HepG2 (cell line): ENCODE results near the gene BAIAP2L2. TPM values are rescaled to one million over a fixed set of nuclear protein-coding genes. Genes with fewer than 3 reads are reported as not detected.

Experiments
- ATAC-seq: fragments of 200-7000 bp; cut with Tn5 transposase; 3 replicates; pipeline ENCODE4 v1.9.1; 2020; ENCODE audit warnings: mild to moderate bottlenecking, moderate library complexity
- BruUV-seq: library from RNA; stranded (reverse); fragments of 400-500 nt; replicated peaks from 2 replicates; lab custom pipeline; 2021; lab: Mats Ljungman, UMichigan
- CTCF ChIA-PET: fragments of 300-600 bp; formaldehyde crosslinking; extraction: SDS; loops from one replicate; lab custom pipeline; 2021; ENCODE audit warnings: low total read pairs, inconsistent platforms, low intra/inter-chr PET ratio; lab: Yijun Ruan, JAX
- POLR2A ChIA-PET: fragments of 350-600 bp; sonication (Branson Sonifier 250); formaldehyde crosslinking; loops from one replicate; lab custom pipeline; 2020; ENCODE audit warnings: antibody characterized with exemption, inconsistent platforms; lab: Yijun Ruan, JAX
- DNase-seq: peaks from one replicate; pipeline ENCODE4 v3.0.0-alpha.2; 2015; ENCODE audit warnings: low spot score
- FAIRE-seq: peaks from 3 replicates; lab custom pipeline; 2011; peaks lifted over from hg19 to GRCh38; lab: Jason Lieb, UNC
- H2AFZ ChIP-seq: one replicate; pipeline ENCODE4 v1.6.1; 2011; ENCODE audit warnings: low read length, inconsistent platforms
- H3K27ac ChIP-seq: fragments of 300-600 bp; 3 replicates; pipeline ENCODE4 v1.8.0; 2011; ENCODE audit warnings: mixed run types, mild to moderate bottlenecking, mixed read lengths, low read length, inconsistent platforms; ENCODE audit not compliant: insufficient read depth; ENCODE audit errors: extremely low read length
- H3K27me3 ChIP-seq, 2 experiments: fragments of 200-600 bp in 1 of 2; 2 replicates in 1 of 2; 3 replicates in 1 of 2; pipeline versions ENCODE4 v1.6.0 to v1.8.0; 2011; ENCODE audit warnings: low read length in 2 of 2, mild to moderate bottlenecking in 2 of 2, moderate library complexity in 2 of 2, inconsistent platforms in 1 of 2; ENCODE audit not compliant: insufficient read depth in 2 of 2, control insufficient read depth in 1 of 2
- H3K36me3 ChIP-seq, 2 experiments: fragments of 200-600 bp in 1 of 2; replicated peaks in 1 of 2; 2 replicates in 1 of 2; 3 replicates in 1 of 2; pipeline versions ENCODE4 v1.5.1 to v1.8.0; 2011; ENCODE audit warnings: low read length in 2 of 2, inconsistent platforms in 1 of 2; ENCODE audit not compliant: insufficient read depth in 2 of 2, control insufficient read depth in 1 of 2
- H3K4me1 ChIP-seq: 2 replicates; pipeline ENCODE4 v1.5.1; 2012; ENCODE audit warnings: low read length, inconsistent platforms; ENCODE audit not compliant: insufficient read depth
- H3K4me2 ChIP-seq: 2 replicates; pipeline ENCODE4 v1.6.0; 2011; ENCODE audit warnings: low read depth, low read length, inconsistent platforms
- H3K4me3 ChIP-seq, 3 experiments: fragments of 200-600 bp in 1 of 3; sonication (generic), shearing (Covaris generic) in 1 of 3; replicated peaks in 1 of 3; 2 replicates each; pipeline ENCODE4 v1.5.1; 2011 to 2016; ENCODE audit warnings: low read length in 3 of 3, inconsistent platforms in 2 of 3, low read depth in 2 of 3, mild to moderate bottlenecking in 2 of 3, control low read depth in 1 of 3, mixed read lengths in 1 of 3; ENCODE audit not compliant: insufficient read depth in 1 of 3
- H3K79me2 ChIP-seq: one replicate; pipeline ENCODE4 v1.6.1; 2011; ENCODE audit warnings: low read length, inconsistent platforms; ENCODE audit not compliant: insufficient read depth
- H3K9ac ChIP-seq: 2 replicates; pipeline ENCODE4 v1.6.0; 2011; ENCODE audit warnings: mild to moderate bottlenecking, low read depth, low read length, inconsistent platforms; ENCODE audit not compliant: insufficient read depth
- H3K9me3 ChIP-seq: 2 replicates; pipeline ENCODE4 v1.5.1; 2012; ENCODE audit warnings: mild to moderate bottlenecking, low read length
- H4K20me1 ChIP-seq: 2 replicates; pipeline ENCODE4 v1.6.0; 2011; ENCODE audit warnings: inconsistent platforms, mild to moderate bottlenecking, low read length, moderate library complexity; ENCODE audit not compliant: insufficient read depth
- AGO2 ChIP-seq: fragments of 200-400 bp; formaldehyde crosslinking; optimal IDR thresholded peaks from 2 replicates; pipeline ENCODE3; 2017; ENCODE audit warnings: mild to moderate bottlenecking, low read depth, low read length, moderate library complexity
- CHD2 ChIP-seq: IDR thresholded peaks from 2 replicates; pipeline ENCODE4 v1.6.1; 2011; ENCODE audit warnings: low read depth, low read length, improper control_type of control experiment
- JARID2 ChIP-seq: sonication (generic); formaldehyde crosslinking; IDR thresholded peaks from 2 replicates; pipeline ENCODE4 v1.8.1; 2023; ENCODE audit warnings: missing genetic modification reagents, inconsistent platforms; ENCODE audit not compliant: insufficient replicate concordance
- RFXAP ChIP-seq: sonication (generic); formaldehyde crosslinking; IDR thresholded peaks from 2 replicates; pipeline ENCODE4 v1.4.0; 2020; ENCODE audit warnings: missing genetic modification reagents, borderline replicate concordance
- SAP130 ChIP-seq: IDR thresholded peaks from 2 replicates; pipeline ENCODE4 v1.6.1; 2016; ENCODE audit warnings: low read depth
- SOX5 ChIP-seq: IDR thresholded peaks from 2 replicates; pipeline ENCODE4 v1.6.1; 2016; ENCODE audit warnings: borderline replicate concordance
- ZNF530 ChIP-seq: sonication (generic); formaldehyde crosslinking; IDR thresholded peaks from 2 replicates; pipeline ENCODE4 v1.5.0; 2020; ENCODE audit warnings: low read depth, mild to moderate bottlenecking, missing genetic modification reagents
- ZNF781 ChIP-seq: sonication (generic); formaldehyde crosslinking; IDR thresholded peaks from 2 replicates; pipeline ENCODE4 v1.5.1; 2020; ENCODE audit warnings: borderline replicate concordance, mild to moderate bottlenecking, missing genetic modification reagents; ENCODE audit errors: not compliant biosample characterization
- WGBS: methylation state at CpG from one replicate; pipeline ENCODE4 v1.1.6; 2017; ENCODE audit warnings: low lambda C conversion rate; 5-methylcytosine and 5-hydroxymethylcytosine counted together
- in situ Hi-C: cut with HindIII; loops from 2 replicates; pipeline ENCODE4 v1.10.0; 2017; ENCODE audit warnings: low pct_unique_long_range_greater_than_20kb; ENCODE audit not compliant: extremely low pct_ligation_motif_present
- intact Hi-C: fragments of 100-400 bp; cut with micrococcal nuclease; formaldehyde crosslinking; loops from one replicate; pipeline ENCODE4 v1.10.0; 2022; ENCODE audit not compliant: unreplicated experiment
- polyA plus RNA-seq, 8 experiments: library from polyadenylated mRNA; depleted of rRNA in 3 of 8; stranded (reverse) in 7 of 8; unstranded in 1 of 8; fragments of >200 nt; fragmentation: Illumina TruSeq in 4 of 8; extraction: Trizol in 4 of 8; gene quantifications; 2 replicates each; pipeline versions ENCODE4 v1.2.1 to v1.2.3, GENCODE V29; 2011 to 2016; ENCODE audit warnings: low read depth in 4 of 8, missing spikeins in 1 of 8, mixed read lengths in 1 of 8; ENCODE audit not compliant: insufficient read depth in 1 of 8
- total RNA-seq, 5 experiments: library from RNA; depleted of rRNA; stranded (reverse); fragments of >200 nt; fragmentation: Illumina TruSeq; extraction: Trizol; gene quantifications; 2 replicates each; pipeline ENCODE4 v1.2.3, GENCODE V29; 2016; ENCODE audit warnings: low read depth in 1 of 5
- TF ChIP-seq, protein P1 (sequence below): sonication (generic); IDR thresholded peaks from 2 replicates; pipeline ENCODE4 v1.6.1; 2016; ENCODE audit warnings: low read depth, borderline replicate concordance
- TF ChIP-seq, protein P2 (sequence below): sonication (generic); formaldehyde crosslinking; conservative IDR thresholded peaks from 2 replicates; pipeline ENCODE4 v1.8.0; 2022; ENCODE audit warnings: missing genetic modification reagents
- TF ChIP-seq, protein P3 (sequence below): sonication (generic); formaldehyde crosslinking; IDR thresholded peaks from 2 replicates; pipeline ENCODE4 v1.4.0; 2020; ENCODE audit warnings: mild to moderate bottlenecking, missing genetic modification reagents
- TF ChIP-seq, protein P4 (sequence below): sonication (generic); formaldehyde crosslinking; IDR thresholded peaks from 2 replicates; pipeline ENCODE4 v1.4.0; 2020; ENCODE audit warnings: missing genetic modification reagents, borderline replicate concordance

The BAIAP2L2 gene
- total and polyA plus RNA-seq, 2 of the 13 experiments (the other 11 are each of a cell fraction or from before 2014, with no cell fraction given), result 4.4 to 7.5 TPM

DNA sequence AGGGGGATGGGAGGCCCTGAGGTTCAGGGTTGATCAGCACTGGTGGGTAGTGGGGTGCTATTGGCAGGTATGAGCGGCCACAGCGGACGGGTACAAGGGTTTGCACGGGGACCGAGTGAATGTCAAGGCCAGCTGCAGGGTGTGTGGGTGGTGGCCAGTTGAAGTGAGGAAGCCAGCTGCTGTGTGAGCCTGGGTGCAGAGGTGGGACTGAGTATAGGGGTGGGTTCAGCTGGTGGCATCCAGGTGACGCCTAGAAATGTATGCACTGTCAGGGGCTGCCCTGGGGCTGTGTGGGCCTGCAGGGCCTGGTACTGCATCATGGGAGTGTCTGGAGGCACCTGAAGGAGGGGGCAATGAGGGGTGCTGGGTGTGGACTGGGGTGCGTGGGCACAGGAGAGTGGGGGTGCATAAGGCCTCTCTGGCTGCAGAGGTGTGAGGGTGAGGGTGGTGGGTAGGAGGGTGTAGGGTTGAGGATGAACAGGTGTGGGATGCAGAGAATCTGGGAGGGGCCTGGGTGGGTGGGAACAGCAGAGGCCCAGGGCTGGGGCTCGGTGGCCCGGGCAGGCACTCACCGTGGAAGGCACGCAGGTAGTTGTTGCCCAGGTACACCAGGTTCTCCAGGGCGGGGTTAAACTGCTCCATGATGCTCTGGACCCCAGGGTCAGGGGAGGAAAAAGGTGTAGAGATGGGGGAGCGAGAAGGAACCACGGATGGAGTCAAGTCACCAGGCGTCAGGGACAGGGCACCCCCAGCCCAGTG, 1.7 kb downstream of the BAIAP2L2 start:
- ATAC-seq, result peak; percentile 22
- Histone ChIP-seq H3K4me2 (peak overlapping the region; percentile 43), H3K9me3 (no peaks in the 10 kb centered on the region), H3K36me3 (peaks cover 0 to 15% of the 10 kb centered on the region in 2 experiments; a peak in 1 of 5 replicates), H3K27me3 (no peaks in the 10 kb centered on the region), H2AFZ (no peak overlapping the region), H3K4me1 (peaks cover 72% of the 10 kb centered on the region), H3K9ac (no peak overlapping the region; the same call in 1 of the 2 replicates), H3K4me3 (peak overlapping the region in 1 of 3 experiments; percentile 47; a peak in 1 of 6 replicates), H4K20me1 (no peaks in the 10 kb centered on the region; the same call in 1 of the 2 replicates), H3K27ac (peak overlapping the region; percentile 72), H3K79me2 (peaks cover 3% of the 10 kb centered on the region)
- CTCF ChIA-PET, result no interaction called here
- POLR2A ChIA-PET, result interaction anchor here (0.5 to 6.1 kb wide), 2 partner anchors 71 to 87 kb away, joined by 6 to 60 read pairs; partner anchors contain the start of gene PLA2G6
- intact Hi-C loops, result no loop called here
- no peak for FAIRE-seq
- BruUV-seq, result no TSS peak
- 52% methylated on average over 13 of the region's 15 CpGs for WGBS
- in situ Hi-C loops, result no loop called here
- DNase-seq, result no peak
- TF ChIP-seq SAP130 (CRISPR knock-in tag), result no peak
- TF ChIP-seq, protein P1, sequence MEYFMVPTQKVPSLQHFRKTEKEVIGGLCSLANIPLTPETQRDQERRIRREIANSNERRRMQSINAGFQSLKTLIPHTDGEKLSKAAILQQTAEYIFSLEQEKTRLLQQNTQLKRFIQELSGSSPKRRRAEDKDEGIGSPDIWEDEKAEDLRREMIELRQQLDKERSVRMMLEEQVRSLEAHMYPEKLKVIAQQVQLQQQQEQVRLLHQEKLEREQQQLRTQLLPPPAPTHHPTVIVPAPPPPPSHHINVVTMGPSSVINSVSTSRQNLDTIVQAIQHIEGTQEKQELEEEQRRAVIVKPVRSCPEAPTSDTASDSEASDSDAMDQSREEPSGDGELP, result peak; percentile 44; the same call in 1 of the 2 replicates
- TF ChIP-seq, protein P2, sequence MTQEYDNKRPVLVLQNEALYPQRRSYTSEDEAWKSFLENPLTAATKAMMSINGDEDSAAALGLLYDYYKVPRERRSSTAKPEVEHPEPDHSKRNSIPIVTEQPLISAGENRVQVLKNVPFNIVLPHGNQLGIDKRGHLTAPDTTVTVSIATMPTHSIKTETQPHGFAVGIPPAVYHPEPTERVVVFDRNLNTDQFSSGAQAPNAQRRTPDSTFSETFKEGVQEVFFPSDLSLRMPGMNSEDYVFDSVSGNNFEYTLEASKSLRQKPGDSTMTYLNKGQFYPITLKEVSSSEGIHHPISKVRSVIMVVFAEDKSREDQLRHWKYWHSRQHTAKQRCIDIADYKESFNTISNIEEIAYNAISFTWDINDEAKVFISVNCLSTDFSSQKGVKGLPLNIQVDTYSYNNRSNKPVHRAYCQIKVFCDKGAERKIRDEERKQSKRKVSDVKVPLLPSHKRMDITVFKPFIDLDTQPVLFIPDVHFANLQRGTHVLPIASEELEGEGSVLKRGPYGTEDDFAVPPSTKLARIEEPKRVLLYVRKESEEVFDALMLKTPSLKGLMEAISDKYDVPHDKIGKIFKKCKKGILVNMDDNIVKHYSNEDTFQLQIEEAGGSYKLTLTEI (CRISPR knock-in tag), result no peak
- no peak for TF ChIP-seq ZNF530 (CRISPR knock-in tag)
- TF ChIP-seq AGO2, result peak; percentile 42
- TF ChIP-seq, protein P3, sequence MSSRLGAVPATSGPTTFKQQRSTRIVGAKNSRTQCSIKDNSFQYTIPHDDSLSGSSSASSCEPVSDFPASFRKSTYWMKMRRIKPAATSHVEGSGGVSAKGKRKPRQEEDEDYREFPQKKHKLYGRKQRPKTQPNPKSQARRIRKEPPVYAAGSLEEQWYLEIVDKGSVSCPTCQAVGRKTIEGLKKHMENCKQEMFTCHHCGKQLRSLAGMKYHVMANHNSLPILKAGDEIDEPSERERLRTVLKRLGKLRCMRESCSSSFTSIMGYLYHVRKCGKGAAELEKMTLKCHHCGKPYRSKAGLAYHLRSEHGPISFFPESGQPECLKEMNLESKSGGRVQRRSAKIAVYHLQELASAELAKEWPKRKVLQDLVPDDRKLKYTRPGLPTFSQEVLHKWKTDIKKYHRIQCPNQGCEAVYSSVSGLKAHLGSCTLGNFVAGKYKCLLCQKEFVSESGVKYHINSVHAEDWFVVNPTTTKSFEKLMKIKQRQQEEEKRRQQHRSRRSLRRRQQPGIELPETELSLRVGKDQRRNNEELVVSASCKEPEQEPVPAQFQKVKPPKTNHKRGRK, result 0 out of 2 replicates have a peak, but pooled peaks have one; percentile 9
- TF ChIP-seq RFXAP, result no peak
- no peak for TF ChIP-seq CHD2
- TF ChIP-seq, protein P4, sequence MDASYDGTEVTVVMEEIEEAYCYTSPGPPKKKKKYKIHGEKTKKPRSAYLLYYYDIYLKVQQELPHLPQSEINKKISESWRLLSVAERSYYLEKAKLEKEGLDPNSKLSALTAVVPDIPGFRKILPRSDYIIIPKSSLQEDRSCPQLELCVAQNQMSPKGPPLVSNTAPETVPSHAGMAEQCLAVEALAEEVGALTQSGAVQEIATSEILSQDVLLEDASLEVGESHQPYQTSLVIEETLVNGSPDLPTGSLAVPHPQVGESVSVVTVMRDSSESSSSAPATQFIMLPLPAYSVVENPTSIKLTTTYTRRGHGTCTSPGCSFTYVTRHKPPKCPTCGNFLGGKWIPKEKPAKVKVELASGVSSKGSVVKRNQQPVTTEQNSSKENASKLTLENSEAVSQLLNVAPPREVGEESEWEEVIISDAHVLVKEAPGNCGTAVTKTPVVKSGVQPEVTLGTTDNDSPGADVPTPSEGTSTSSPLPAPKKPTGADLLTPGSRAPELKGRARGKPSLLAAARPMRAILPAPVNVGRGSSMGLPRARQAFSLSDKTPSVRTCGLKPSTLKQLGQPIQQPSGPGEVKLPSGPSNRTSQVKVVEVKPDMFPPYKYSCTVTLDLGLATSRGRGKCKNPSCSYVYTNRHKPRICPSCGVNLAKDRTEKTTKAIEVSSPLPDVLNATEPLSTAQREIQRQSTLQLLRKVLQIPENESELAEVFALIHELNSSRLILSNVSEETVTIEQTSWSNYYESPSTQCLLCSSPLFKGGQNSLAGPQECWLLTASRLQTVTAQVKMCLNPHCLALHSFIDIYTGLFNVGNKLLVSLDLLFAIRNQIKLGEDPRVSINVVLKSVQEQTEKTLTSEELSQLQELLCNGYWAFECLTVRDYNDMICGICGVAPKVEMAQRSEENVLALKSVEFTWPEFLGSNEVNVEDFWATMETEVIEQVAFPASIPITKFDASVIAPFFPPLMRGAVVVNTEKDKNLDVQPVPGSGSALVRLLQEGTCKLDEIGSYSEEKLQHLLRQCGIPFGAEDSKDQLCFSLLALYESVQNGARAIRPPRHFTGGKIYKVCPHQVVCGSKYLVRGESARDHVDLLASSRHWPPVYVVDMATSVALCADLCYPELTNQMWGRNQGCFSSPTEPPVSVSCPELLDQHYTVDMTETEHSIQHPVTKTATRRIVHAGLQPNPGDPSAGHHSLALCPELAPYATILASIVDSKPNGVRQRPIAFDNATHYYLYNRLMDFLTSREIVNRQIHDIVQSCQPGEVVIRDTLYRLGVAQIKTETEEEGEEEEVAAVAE (CRISPR knock-in tag), result no peak
- no peak for TF ChIP-seq SOX5 (CRISPR knock-in tag)
- TF ChIP-seq JARID2 (CRISPR knock-in tag), result no peak
- TF ChIP-seq ZNF781 (CRISPR knock-in tag), result no peak
